Measurements from ENCODE around the gene SLC36A3.

GRCh38 chr5:151275803-151276202, 27.8 kb downstream of the SLC36A3 start:
- TF ChIP-seq CTCF (IDR thresholded peaks at IDR 0.05): no peak
- no peak for TF ChIP-seq POLR2A (IDR thresholded peaks at IDR 0.05)
- no peak for TF ChIP-seq POLR2AphosphoS5 (IDR thresholded peaks at IDR 0.05)
